Kidney epithelial cell (primary cell): ENCODE results near the gene SLC25A40. TPM values are rescaled to one million over a fixed set of nuclear protein-coding genes. Genes with fewer than 3 reads are reported as not detected.
"Not testable (repeated sequence)": the region's sequence is repeated elsewhere in the genome, so short reads cannot be mapped to it uniquely, and the experiment has no call there.

Source experiments
- DNase-seq: peaks from one replicate; pipeline ENCODE4 v3.0.0-alpha.2; 2010; ENCODE audit warnings: low read depth
- H3K27me3 ChIP-seq: 2 replicates; pipeline ENCODE4 v1.6.0; 2011; ENCODE audit warnings: low read length; ENCODE audit not compliant: control insufficient read depth, insufficient read depth
- H3K36me3 ChIP-seq: 2 replicates; pipeline ENCODE4 v1.5.1; 2011; ENCODE audit warnings: low read length; ENCODE audit not compliant: control insufficient read depth, insufficient read depth
- H3K4me3 ChIP-seq: 2 replicates; pipeline ENCODE4 v1.5.1; 2011; ENCODE audit warnings: low read depth, mild to moderate bottlenecking, control low read depth, low read length
- total RNA-seq: library from RNA; depleted of rRNA; stranded (reverse); fragments of >200 nt; gene quantifications from 2 replicates; pipeline ENCODE4 v1.2.3, GENCODE V29; 2015
- TF ChIP-seq, protein P1 (sequence below): IDR thresholded peaks from 2 replicates; pipeline ENCODE4 v1.5.1; 2011; ENCODE audit warnings: mild to moderate bottlenecking, moderate library complexity, low read length, control low read depth, inconsistent platforms; ENCODE audit not compliant: insufficient read depth, poor library complexity, severe bottlenecking

Gene SLC25A40
- total RNA-seq, 1 donor from 2014 or later = 10.5 TPM

- no peaks in the 10 kb centered on the region for H3K27me3 ChIP-seq
- no peak overlapping the region for H3K4me3 ChIP-seq
- TF ChIP-seq, protein P1, sequence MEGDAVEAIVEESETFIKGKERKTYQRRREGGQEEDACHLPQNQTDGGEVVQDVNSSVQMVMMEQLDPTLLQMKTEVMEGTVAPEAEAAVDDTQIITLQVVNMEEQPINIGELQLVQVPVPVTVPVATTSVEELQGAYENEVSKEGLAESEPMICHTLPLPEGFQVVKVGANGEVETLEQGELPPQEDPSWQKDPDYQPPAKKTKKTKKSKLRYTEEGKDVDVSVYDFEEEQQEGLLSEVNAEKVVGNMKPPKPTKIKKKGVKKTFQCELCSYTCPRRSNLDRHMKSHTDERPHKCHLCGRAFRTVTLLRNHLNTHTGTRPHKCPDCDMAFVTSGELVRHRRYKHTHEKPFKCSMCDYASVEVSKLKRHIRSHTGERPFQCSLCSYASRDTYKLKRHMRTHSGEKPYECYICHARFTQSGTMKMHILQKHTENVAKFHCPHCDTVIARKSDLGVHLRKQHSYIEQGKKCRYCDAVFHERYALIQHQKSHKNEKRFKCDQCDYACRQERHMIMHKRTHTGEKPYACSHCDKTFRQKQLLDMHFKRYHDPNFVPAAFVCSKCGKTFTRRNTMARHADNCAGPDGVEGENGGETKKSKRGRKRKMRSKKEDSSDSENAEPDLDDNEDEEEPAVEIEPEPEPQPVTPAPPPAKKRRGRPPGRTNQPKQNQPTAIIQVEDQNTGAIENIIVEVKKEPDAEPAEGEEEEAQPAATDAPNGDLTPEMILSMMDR = no peak
- no peak for DNase-seq
- H3K36me3 ChIP-seq = no peaks in the 10 kb centered on the region
Measured at GRCh38 chr7:87850836-87851593, 25.1 kb downstream of the SLC25A40 start.

DNA sequence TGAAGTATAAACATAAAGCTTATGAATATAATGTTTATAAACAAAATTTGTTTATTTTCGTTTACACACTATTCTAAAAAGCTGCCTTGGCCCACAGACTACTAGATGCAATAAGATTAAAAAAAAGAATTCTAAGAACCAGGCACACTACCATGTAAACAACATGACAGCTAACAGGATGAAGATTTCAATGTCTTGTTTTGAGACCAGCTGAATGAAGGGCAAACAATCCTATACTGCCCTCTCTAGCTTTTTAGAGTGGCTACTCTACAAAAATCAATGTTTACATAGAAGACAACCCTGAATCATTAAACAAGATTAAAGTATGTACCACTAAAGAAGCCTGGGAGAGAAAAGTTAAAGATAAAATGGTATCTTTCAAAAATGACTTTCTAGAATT, 38.6 kb downstream of the SLC25A40 start:
- Histone ChIP-seq H3K36me3 (no peaks in the 10 kb centered on the region), H3K27me3 (no peaks in the 10 kb centered on the region), H3K4me3 (no peak overlapping the region)
- no peak for DNase-seq
- TF ChIP-seq, protein P1 = no peak

GRCh38 chr7:87833130-87833529, 43.0 kb downstream of the SLC25A40 start:
- no peak for DNase-seq
- Histone ChIP-seq H3K27me3 (no peaks in the 10 kb centered on the region), H3K36me3 (no peaks in the 10 kb centered on the region), H3K4me3 (no peak overlapping the region)
- TF ChIP-seq, protein P1 = no peak

- DNase-seq = no peak
- Histone ChIP-seq H3K27me3 (no peaks in the 10 kb centered on the region), H3K4me3 (no peak overlapping the region), H3K36me3 (no peaks in the 10 kb centered on the region)
- TF ChIP-seq, protein P1 = no peak
Measured at GRCh38 chr7:87831097-87831496, 45.1 kb downstream of the SLC25A40 start.

DNA sequence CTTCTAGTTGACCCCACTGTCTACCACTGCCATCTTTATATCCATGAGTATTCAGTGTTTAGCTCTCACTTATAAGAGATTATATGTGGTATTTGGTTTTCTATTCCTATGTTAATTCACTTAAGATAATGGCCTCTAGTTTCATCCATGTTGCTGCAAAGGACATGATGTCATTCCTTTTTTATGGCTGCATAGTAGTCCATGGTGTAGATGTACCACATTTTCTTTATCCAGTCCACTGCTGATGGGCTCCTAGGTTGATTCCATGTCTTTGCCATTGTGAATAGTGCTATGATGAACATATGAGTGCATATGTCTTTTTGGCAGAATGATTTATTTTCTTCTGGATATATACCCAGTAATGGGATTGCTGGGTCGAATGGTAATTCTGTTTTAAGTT, 47.8 kb downstream of the SLC25A40 start:
- DNase-seq, H3K4me3 ChIP-seq, H3K27me3 ChIP-seq, H3K36me3 ChIP-seq: not testable (repeated sequence)

- not testable (repeated sequence) for H3K27me3 ChIP-seq, H3K4me3 ChIP-seq, DNase-seq, H3K36me3 ChIP-seq
Measured at GRCh38 chr7:87825369-87825768, 50.8 kb downstream of the SLC25A40 start.

GRCh38 chr7:87822056-87822455, 54.1 kb downstream of the SLC25A40 start:
- H3K4me3 ChIP-seq, DNase-seq, H3K27me3 ChIP-seq, H3K36me3 ChIP-seq: not testable (repeated sequence)
